MM.1S (cell line): Measurements from ENCODE around the gene RRAGC.

Source experiments
- DNase-seq: peaks from one replicate; pipeline ENCODE4 v3.0.0-alpha.2; 2015
- H2AFZ ChIP-seq: fragments of 300-600 bp; sonication (generic); 2 replicates; pipeline ENCODE4 v1.6.0; 2016; ENCODE audit warnings: antibody characterized with exemption, low read length
- H3F3A ChIP-seq: fragments of 300-600 bp; sonication (generic); 2 replicates; pipeline ENCODE4 v1.6.1; 2016; ENCODE audit warnings: mild to moderate bottlenecking, antibody characterized with exemption, low read length, moderate library complexity, mixed read lengths; ENCODE audit not compliant: insufficient read depth
- H3K27ac ChIP-seq: fragments of 300-600 bp; sonication (generic); 2 replicates; pipeline ENCODE4 v1.5.1; 2016; ENCODE audit warnings: mild to moderate bottlenecking, low read length
- H3K27me3 ChIP-seq: fragments of 300-600 bp; sonication (generic); replicated peaks from 2 replicates; pipeline ENCODE4 v1.6.0; 2016; ENCODE audit warnings: low read length; ENCODE audit not compliant: insufficient read depth
- H3K36me3 ChIP-seq: fragments of 300-600 bp; sonication (generic); replicated peaks from 2 replicates; pipeline ENCODE4 v1.6.1; 2016; ENCODE audit warnings: mild to moderate bottlenecking, low read length, mixed read lengths; ENCODE audit not compliant: insufficient read depth
- H3K4me1 ChIP-seq: fragments of 300-600 bp; sonication (generic); 2 replicates; pipeline ENCODE4 v1.6.1; 2016; ENCODE audit warnings: low read length, mixed read lengths
- H3K4me2 ChIP-seq: fragments of 300-600 bp; sonication (generic); 2 replicates; pipeline ENCODE4 v1.6.0; 2016; ENCODE audit warnings: low read depth, low read length
- H3K4me3 ChIP-seq: fragments of 300-600 bp; sonication (generic); 2 replicates; pipeline ENCODE4 v1.5.1; 2016; ENCODE audit warnings: low read length, mixed read lengths
- H3K79me2 ChIP-seq: fragments of 300-600 bp; sonication (generic); 2 replicates; pipeline ENCODE4 v1.6.1; 2016; ENCODE audit warnings: mixed run types, low read length, mixed read lengths
- H3K9ac ChIP-seq: fragments of 300-600 bp; sonication (generic); 2 replicates; pipeline ENCODE4 v1.6.1; 2016; ENCODE audit warnings: low read length, mixed read lengths
- H3K9me2 ChIP-seq: fragments of 300-600 bp; sonication (generic); replicated peaks from 2 replicates; pipeline ENCODE4 v1.6.1; 2016; ENCODE audit warnings: mild to moderate bottlenecking, low read length, mixed read lengths; ENCODE audit not compliant: insufficient read depth
- H3K9me3 ChIP-seq: fragments of 300-600 bp; sonication (generic); replicated peaks from 2 replicates; pipeline ENCODE4 v1.6.1; 2016; ENCODE audit warnings: mild to moderate bottlenecking, low read length, mixed read lengths; ENCODE audit not compliant: insufficient read depth
- H4K20me1 ChIP-seq: fragments of 300-600 bp; sonication (generic); 2 replicates; pipeline ENCODE4 v1.6.1; 2016; ENCODE audit warnings: mild to moderate bottlenecking, low read length, moderate library complexity, mixed read lengths; ENCODE audit not compliant: insufficient read depth
- EZH2 ChIP-seq: fragments of 300-600 bp; sonication (generic); optimal IDR thresholded peaks from 2 replicates; pipeline ENCODE3; 2017; ENCODE audit warnings: low read depth, mild to moderate bottlenecking, antibody characterized with exemption, low read length, mixed read lengths
- EZH2phosphoT487 ChIP-seq: fragments of 300-600 bp; sonication (generic); IDR thresholded peaks from 2 replicates; pipeline ENCODE4 v1.6.1; 2018; ENCODE audit warnings: antibody characterized with exemption, low read length
- TF ChIP-seq, protein P1 (sequence below): fragments of 300-600 bp; sonication (generic); IDR thresholded peaks from 2 replicates; pipeline ENCODE4 v1.5.1; 2016; ENCODE audit warnings: antibody characterized with exemption, low read length, mixed read lengths

RRAGC gene

DNA sequence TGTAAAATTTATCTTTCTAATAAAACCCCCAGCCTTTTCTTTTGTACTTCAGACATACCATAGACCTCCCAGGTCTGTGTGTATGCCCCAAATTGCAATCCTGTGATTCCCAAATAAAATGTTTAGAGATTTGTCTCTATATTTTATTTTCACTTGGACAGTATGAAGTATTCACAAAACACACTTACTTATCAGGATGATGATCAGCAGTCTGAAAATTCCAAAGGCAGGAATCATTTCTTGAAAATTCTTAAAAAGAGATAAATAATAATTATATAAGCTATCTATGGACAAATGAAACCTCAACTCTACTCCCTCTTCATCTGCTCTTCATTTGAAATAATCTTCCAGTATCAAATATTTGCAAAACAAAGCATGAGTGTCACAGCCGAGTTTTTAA is 33.4 kb upstream of the RRAGC start:
- Histone ChIP-seq H3K9me3 (no peaks in the 10 kb centered on the region), H3F3A (no peaks in the 10 kb centered on the region), H3K9me2 (no peaks in the 10 kb centered on the region), H4K20me1 (no peaks in the 10 kb centered on the region), H2AFZ (no peak overlapping the region), H3K4me2 (no peak overlapping the region), H3K4me3 (no peak overlapping the region), H3K4me1 (no peaks in the 10 kb centered on the region), H3K79me2 (no peaks in the 10 kb centered on the region), H3K27ac (no peak overlapping the region), H3K9ac (no peak overlapping the region), H3K36me3 (no peaks in the 10 kb centered on the region), H3K27me3 (no peaks in the 10 kb centered on the region)
- TF ChIP-seq, protein P1, sequence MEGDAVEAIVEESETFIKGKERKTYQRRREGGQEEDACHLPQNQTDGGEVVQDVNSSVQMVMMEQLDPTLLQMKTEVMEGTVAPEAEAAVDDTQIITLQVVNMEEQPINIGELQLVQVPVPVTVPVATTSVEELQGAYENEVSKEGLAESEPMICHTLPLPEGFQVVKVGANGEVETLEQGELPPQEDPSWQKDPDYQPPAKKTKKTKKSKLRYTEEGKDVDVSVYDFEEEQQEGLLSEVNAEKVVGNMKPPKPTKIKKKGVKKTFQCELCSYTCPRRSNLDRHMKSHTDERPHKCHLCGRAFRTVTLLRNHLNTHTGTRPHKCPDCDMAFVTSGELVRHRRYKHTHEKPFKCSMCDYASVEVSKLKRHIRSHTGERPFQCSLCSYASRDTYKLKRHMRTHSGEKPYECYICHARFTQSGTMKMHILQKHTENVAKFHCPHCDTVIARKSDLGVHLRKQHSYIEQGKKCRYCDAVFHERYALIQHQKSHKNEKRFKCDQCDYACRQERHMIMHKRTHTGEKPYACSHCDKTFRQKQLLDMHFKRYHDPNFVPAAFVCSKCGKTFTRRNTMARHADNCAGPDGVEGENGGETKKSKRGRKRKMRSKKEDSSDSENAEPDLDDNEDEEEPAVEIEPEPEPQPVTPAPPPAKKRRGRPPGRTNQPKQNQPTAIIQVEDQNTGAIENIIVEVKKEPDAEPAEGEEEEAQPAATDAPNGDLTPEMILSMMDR: no peak
- no peak for TF ChIP-seq EZH2
- no peak for TF ChIP-seq EZH2phosphoT487
- DNase-seq: no peak

DNA sequence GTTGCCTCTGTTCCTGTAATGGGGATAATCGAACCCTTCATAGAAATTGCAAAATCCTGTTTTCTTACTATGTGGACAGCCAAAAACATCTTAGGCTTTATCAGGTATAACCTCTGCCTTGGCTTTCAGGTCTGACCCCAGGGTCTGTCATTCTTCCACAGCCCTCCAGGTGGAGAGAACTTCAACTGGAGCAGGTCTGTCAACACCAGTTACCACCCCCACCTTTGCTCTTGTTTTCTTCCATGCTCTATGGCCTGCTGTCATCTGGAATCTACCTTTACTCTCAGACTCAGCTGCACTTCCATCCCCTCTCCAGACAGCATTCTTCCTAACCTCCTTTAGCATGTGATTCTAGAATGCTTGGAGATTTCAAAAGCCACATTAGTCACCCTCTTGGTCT is 32.2 kb upstream of the RRAGC start:
- H3K36me3 ChIP-seq: no peaks in the 10 kb centered on the region
- no peak overlapping the region for H3K27ac ChIP-seq
- no peaks in the 10 kb centered on the region for H4K20me1 ChIP-seq
- no peaks in the 10 kb centered on the region for H3K9me2 ChIP-seq
- H2AFZ ChIP-seq: no peak overlapping the region
- H3K27me3 ChIP-seq: no peaks in the 10 kb centered on the region
- no peaks in the 10 kb centered on the region for H3K79me2 ChIP-seq
- H3K4me1 ChIP-seq: no peaks in the 10 kb centered on the region
- DNase-seq: no peak
- H3K9me3 ChIP-seq: no peaks in the 10 kb centered on the region
- TF ChIP-seq, protein P1: no peak
- no peak for TF ChIP-seq EZH2phosphoT487
- no peak for TF ChIP-seq EZH2
- H3K4me2 ChIP-seq: no peak overlapping the region
- no peak overlapping the region for H3K9ac ChIP-seq
- H3K4me3 ChIP-seq: no peak overlapping the region
- H3F3A ChIP-seq: no peaks in the 10 kb centered on the region

DNA sequence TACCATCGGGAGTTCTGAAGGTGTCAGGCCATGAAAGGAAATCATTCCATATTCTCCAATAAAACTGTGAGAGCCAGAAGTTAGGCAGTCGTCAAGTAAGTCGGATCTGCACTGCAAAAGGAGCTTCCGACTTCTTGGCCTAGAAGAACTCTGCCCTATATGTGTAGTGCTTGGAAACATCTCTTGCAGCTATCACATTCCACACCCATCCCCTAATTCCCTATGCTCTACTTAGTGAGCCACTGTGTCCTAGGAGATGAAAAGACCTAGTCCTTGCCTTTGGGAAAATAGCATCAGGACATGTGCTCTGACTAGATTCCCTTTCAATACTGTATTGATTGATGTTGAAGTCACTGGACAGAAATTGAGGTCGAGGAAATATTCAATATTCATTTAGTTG is 30.0 kb upstream of the RRAGC start:
- H2AFZ ChIP-seq: no peak overlapping the region
- H3K4me3 ChIP-seq: no peak overlapping the region
- no peaks in the 10 kb centered on the region for H3F3A ChIP-seq
- TF ChIP-seq, protein P1: no peak
- TF ChIP-seq EZH2 (no peak), EZH2phosphoT487 (no peak)
- H3K27ac ChIP-seq: no peak overlapping the region
- no peaks in the 10 kb centered on the region for H3K27me3 ChIP-seq
- H4K20me1 ChIP-seq: no peaks in the 10 kb centered on the region
- no peak overlapping the region for H3K9ac ChIP-seq
- H3K9me3 ChIP-seq: no peaks in the 10 kb centered on the region
- no peak overlapping the region for H3K4me2 ChIP-seq
- no peak for DNase-seq
- no peaks in the 10 kb centered on the region for H3K9me2 ChIP-seq
- no peaks in the 10 kb centered on the region for H3K36me3 ChIP-seq
- H3K79me2 ChIP-seq: no peaks in the 10 kb centered on the region
- no peaks in the 10 kb centered on the region for H3K4me1 ChIP-seq
